HEK293 (cell line): ENCODE data around the gene COMMD8.

Experiments
- BCL11A ChIP-seq: fragments of 450-650 bp; formaldehyde crosslinking; IDR thresholded peaks from 2 replicates; pipeline ENCODE4 v1.5.1; 2016; ENCODE audit warnings: low read depth, missing biosample characterization, missing genetic modification characterization
- CTCF ChIP-seq: fragments of 450-650 bp; formaldehyde crosslinking; IDR thresholded peaks from 2 replicates; pipeline ENCODE4 v1.5.1; 2016; ENCODE audit warnings: missing biosample characterization, missing genetic modification characterization
- ZEB2 ChIP-seq: fragments of 450-650 bp; formaldehyde crosslinking; IDR thresholded peaks from 2 replicates; pipeline ENCODE4 v1.5.1; 2016; ENCODE audit warnings: missing biosample characterization, missing genetic modification characterization
- ZNF510 ChIP-seq: fragments of 450-650 bp; formaldehyde crosslinking; IDR thresholded peaks from 2 replicates; pipeline ENCODE4 v1.5.1; 2018; ENCODE audit warnings: mild to moderate bottlenecking, missing genetic modification characterization, missing biosample characterization; ENCODE audit not compliant: insufficient replicate concordance
- ZNF549 ChIP-seq: fragments of 450-650 bp; IDR thresholded peaks from 2 replicates; pipeline ENCODE4 v1.5.1; 2018; ENCODE audit warnings: missing biosample characterization, missing genetic modification characterization, mild to moderate bottlenecking, inconsistent platforms, moderate library complexity
- ZNF600 ChIP-seq: fragments of 450-650 bp; formaldehyde crosslinking; IDR thresholded peaks from 2 replicates; pipeline ENCODE4 v1.5.1; 2016; ENCODE audit warnings: missing biosample characterization, missing genetic modification characterization
- ZNF76 ChIP-seq: fragments of 450-650 bp; formaldehyde crosslinking; IDR thresholded peaks from 2 replicates; pipeline ENCODE4; 2016; ENCODE audit warnings: low read depth, missing biosample characterization, missing genetic modification characterization, borderline replicate concordance
- ZSCAN30 ChIP-seq: fragments of 450-650 bp; IDR thresholded peaks from 2 replicates; pipeline ENCODE4 v1.5.1; 2018; ENCODE audit warnings: missing biosample characterization, mild to moderate bottlenecking, missing genetic modification characterization, moderate library complexity

GRCh38 chr4:47474799-47475198 is 11.3 kb upstream of the COMMD8 start:
- TF ChIP-seq ZEB2 (tag by site-specific recombination), result no peak
- no peak for TF ChIP-seq ZNF549 (tag by site-specific recombination)
- no peak for TF ChIP-seq CTCF (tag by site-specific recombination)
- TF ChIP-seq BCL11A, result no peak
- TF ChIP-seq ZNF600 (tag by site-specific recombination), result no peak
- TF ChIP-seq ZNF510 (tag by site-specific recombination), result no peak
- no peak for TF ChIP-seq ZSCAN30 (tag by site-specific recombination)
- no peak for TF ChIP-seq ZNF76 (tag by site-specific recombination)
